ENCODE results near the gene TRAPPC3L. TPM values are rescaled to one million over a fixed set of nuclear protein-coding genes. Genes with fewer than 3 reads are reported as not detected.
"Not testable (repeated sequence)": the region's sequence is repeated elsewhere in the genome, so short reads cannot be mapped to it uniquely, and the experiment has no call there.

Gene TRAPPC3L
- total RNA-seq, 1 experiment from 2014 or later = not detected

- Mint-ChIP-seq H3K9me3 (ENCODE audit: low read depth, unreplicated experiment) (peaks cover 2% of the 10 kb centered on the region), H3K27me3 (ENCODE audit: unreplicated experiment) (peaks cover 24% of the 10 kb centered on the region), H3K4me1 (ENCODE audit: low read depth, unreplicated experiment) (peaks cover 17% of the 10 kb centered on the region), H3K36me3 (ENCODE audit: insufficient read depth, unreplicated experiment) (peaks cover 3% of the 10 kb centered on the region), H3K4me3 (ENCODE audit: low read depth, unreplicated experiment) (peak overlapping the region; percentile 59), H3K27ac (ENCODE audit: unreplicated experiment) (no peak overlapping the region)
- peak; percentile 65 for DNase-seq
- BruUV-seq (replicated peaks) = no TSS peak
- intact Hi-C loops (cut with micrococcal nuclease; ENCODE audit: unreplicated experiment) = no loop called here
- no peak for TF ChIP-seq CTCF (IDR thresholded peaks at IDR 0.05; ENCODE audit: unreplicated experiment)
- CTCF ChIA-PET = interaction anchor here (1.0 to 1.2 kb wide), 3 partner anchors 10 to 69 kb away, joined by 3 to 6 read pairs (median 4); partner anchors contain the start of gene CALHM5
Observed at GRCh38 chr6:116500969-116501433, 44.5 kb downstream of the TRAPPC3L start.

GRCh38 chr6:116497113-116497676 lies 48.3 kb downstream of the TRAPPC3L start:
- H3K4me3 Mint-ChIP-seq (ENCODE audit: low read depth, unreplicated experiment) = no peak overlapping the region
- BruUV-seq (replicated peaks) = no TSS peak
- no peak overlapping the region for H3K27ac Mint-ChIP-seq (ENCODE audit: unreplicated experiment)
- DNase-seq = no peak
- TF ChIP-seq CTCF (IDR thresholded peaks at IDR 0.05; ENCODE audit: unreplicated experiment) = no peak
- peaks cover 16% of the 10 kb centered on the region for H3K4me1 Mint-ChIP-seq (ENCODE audit: low read depth, unreplicated experiment)
- intact Hi-C loops (cut with micrococcal nuclease; ENCODE audit: unreplicated experiment) = no loop called here
- H3K27me3 Mint-ChIP-seq (ENCODE audit: unreplicated experiment) = no peaks in the 10 kb centered on the region
- H3K36me3 Mint-ChIP-seq (ENCODE audit: insufficient read depth, unreplicated experiment) = no peaks in the 10 kb centered on the region
- no peaks in the 10 kb centered on the region for H3K9me3 Mint-ChIP-seq (ENCODE audit: low read depth, unreplicated experiment)
- CTCF ChIA-PET = interaction anchor here (0.7 kb wide), 1 partner anchor 82 kb away, joined by 3 read pairs; no protein-coding TSS in a partner anchor

- H3K9me3 Mint-ChIP-seq (ENCODE audit: low read depth, unreplicated experiment); H3K27me3 Mint-ChIP-seq (ENCODE audit: unreplicated experiment); H3K4me3 Mint-ChIP-seq (ENCODE audit: low read depth, unreplicated experiment); H3K36me3 Mint-ChIP-seq (ENCODE audit: insufficient read depth, unreplicated experiment); BruUV-seq (replicated peaks); H3K4me1 Mint-ChIP-seq (ENCODE audit: low read depth, unreplicated experiment); H3K27ac Mint-ChIP-seq (ENCODE audit: unreplicated experiment); intact Hi-C loops (cut with micrococcal nuclease; ENCODE audit: unreplicated experiment); DNase-seq: not testable (repeated sequence)
- CTCF ChIA-PET = interaction anchor here (0.8 kb wide), 1 partner anchor 98 kb away, joined by 4 read pairs; no protein-coding TSS in a partner anchor
Observed at GRCh38 chr6:116495161-116495560, 50.3 kb downstream of the TRAPPC3L start.

- no peaks in the 10 kb centered on the region for H3K27me3 Mint-ChIP-seq (ENCODE audit: unreplicated experiment)
- no peaks in the 10 kb centered on the region for H3K4me1 Mint-ChIP-seq (ENCODE audit: low read depth, unreplicated experiment)
- TF ChIP-seq CTCF (IDR thresholded peaks at IDR 0.05; ENCODE audit: unreplicated experiment) = no peak
- H3K4me3 Mint-ChIP-seq (ENCODE audit: low read depth, unreplicated experiment) = no peak overlapping the region
- H3K36me3 Mint-ChIP-seq (ENCODE audit: insufficient read depth, unreplicated experiment) = no peaks in the 10 kb centered on the region
- H3K9me3 Mint-ChIP-seq (ENCODE audit: low read depth, unreplicated experiment) = no peaks in the 10 kb centered on the region
- CTCF ChIA-PET = no interaction called here
- no TSS peak for BruUV-seq (replicated peaks)
- intact Hi-C loops (cut with micrococcal nuclease; ENCODE audit: unreplicated experiment) = no loop called here
- DNase-seq = no peak
- H3K27ac Mint-ChIP-seq (ENCODE audit: unreplicated experiment) = no peak overlapping the region
Observed at GRCh38 chr6:116492331-116493067, 53.0 kb downstream of the TRAPPC3L start.

Measured in Calu3 (cell line).